ENCODE measurements around the gene CD200R1.

- TF ChIP-seq SAP30 (IDR thresholded peaks at IDR 0.05; ENCODE audit: insufficient read depth, insufficient replicate concordance, low read length), result no peak
- TF ChIP-seq TAF1 (IDR thresholded peaks at IDR 0.05; ENCODE audit: low read depth, low read length), result no peak
- no peak for TF ChIP-seq BACH1 (IDR thresholded peaks at IDR 0.05; ENCODE audit: low read length)
- no peak for TF ChIP-seq RFX5 (IDR thresholded peaks at IDR 0.05; ENCODE audit: borderline replicate concordance, low read depth, low read length)
- TF ChIP-seq POLR2AphosphoS5 (IDR thresholded peaks at IDR 0.05; ENCODE audit: low read depth, low read length), result no peak
- TF ChIP-seq KDM1A (IDR thresholded peaks at IDR 0.05; ENCODE audit: borderline replicate concordance, low read length), result no peak
- no peak for TF ChIP-seq JUND (IDR thresholded peaks at IDR 0.05; ENCODE audit: low read length)
- no peak for TF ChIP-seq SP1 (IDR thresholded peaks at IDR 0.05; ENCODE audit: low read depth, low read length)
- TF ChIP-seq MAFK (IDR thresholded peaks at IDR 0.05; ENCODE audit: low read depth, low read length), result no peak
- TF ChIP-seq EP300 (IDR thresholded peaks at IDR 0.05; ENCODE audit: borderline replicate concordance in 1 of 2, low read depth in 2 of 2, low read length in 2 of 2), result no peak
- no peak for TF ChIP-seq HDAC2 (IDR thresholded peaks at IDR 0.05; ENCODE audit: borderline replicate concordance in 1 of 2, low read depth in 2 of 2, low read length in 2 of 2)
- TF ChIP-seq SIX5 (IDR thresholded peaks at IDR 0.05; ENCODE audit: low read depth, low read length), result no peak
These were observed 90.1 kb downstream of the CD200R1 start for GRCh38 chr3:112884678-112885290.
